Measurements from ENCODE around the gene LPO.

Gene LPO

GRCh38 chr17:58291246-58291645 is 52.9 kb downstream of the LPO start:
- Histone ChIP-seq H3K27me3 (ENCODE audit: control insufficient read depth in 1 of 2, insufficient read depth in 2 of 2, low read length in 2 of 2) (peaks cover 0 to 2% of the 10 kb centered on the region in 2 donors), H3K36me3 (ENCODE audit: control insufficient read depth in 2 of 2, insufficient read depth in 2 of 2, low read length in 2 of 2) (no peaks in the 10 kb centered on the region)

GRCh38 chr17:58294034-58294433 is 55.6 kb downstream of the LPO start:
- Histone ChIP-seq H3K27ac (ENCODE audit: low read length) (no peak overlapping the region), H3K27me3 (ENCODE audit: control insufficient read depth in 1 of 2, insufficient read depth in 2 of 2, low read length in 2 of 2) (peaks cover 0 to 2% of the 10 kb centered on the region in 2 donors), H3K4me3 (ENCODE audit: low read length in 2 of 2) (no peak overlapping the region), H3K4me1 (ENCODE audit: control insufficient read depth, insufficient read depth, low read length) (no peaks in the 10 kb centered on the region), H3K9me3 (ENCODE audit: control insufficient read depth in 2 of 2, low read length in 2 of 2) (peaks cover 0 to 3% of the 10 kb centered on the region in 2 donors), H3K36me3 (ENCODE audit: control insufficient read depth in 2 of 2, insufficient read depth in 2 of 2, low read length in 2 of 2) (no peaks in the 10 kb centered on the region), H3K9ac (ENCODE audit: low read length in 2 of 2) (no peak overlapping the region)

More at GRCh38 chr17:58291246-58291645, 52.9 kb downstream of the LPO start:
- H3K27ac ChIP-seq (ENCODE audit: low read length), result no peak overlapping the region
- H3K4me1 ChIP-seq (ENCODE audit: control insufficient read depth, insufficient read depth, low read length), result no peaks in the 10 kb centered on the region
- H3K4me3 ChIP-seq (ENCODE audit: low read length in 2 of 2), result no peak overlapping the region
- H3K9me3 ChIP-seq (ENCODE audit: control insufficient read depth in 2 of 2, low read length in 2 of 2), result peaks cover 0 to 3% of the 10 kb centered on the region in 2 donors
- H3K9ac ChIP-seq (ENCODE audit: low read length in 2 of 2), result no peak overlapping the region

- Histone ChIP-seq H3K27me3 (ENCODE audit: control insufficient read depth in 1 of 2, insufficient read depth in 2 of 2, low read length in 2 of 2) (no peaks in the 10 kb centered on the region), H3K9me3 (ENCODE audit: control insufficient read depth in 2 of 2, low read length in 2 of 2) (no peaks in the 10 kb centered on the region), H3K27ac (ENCODE audit: low read length) (no peak overlapping the region), H3K4me3 (ENCODE audit: low read length in 2 of 2) (no peak overlapping the region), H3K9ac (ENCODE audit: low read length in 2 of 2) (no peak overlapping the region), H3K4me1 (ENCODE audit: control insufficient read depth, insufficient read depth, low read length) (no peaks in the 10 kb centered on the region), H3K36me3 (ENCODE audit: control insufficient read depth in 2 of 2, insufficient read depth in 2 of 2, low read length in 2 of 2) (no peaks in the 10 kb centered on the region)
Observed at GRCh38 chr17:58300336-58300735, 62.0 kb downstream of the LPO start.

GRCh38 chr17:58301504-58302150 is 63.2 kb downstream of the LPO start:
- Histone ChIP-seq H3K27ac (ENCODE audit: low read length) (no peak overlapping the region), H3K36me3 (ENCODE audit: control insufficient read depth in 2 of 2, insufficient read depth in 2 of 2, low read length in 2 of 2) (no peaks in the 10 kb centered on the region), H3K4me1 (ENCODE audit: control insufficient read depth, insufficient read depth, low read length) (no peaks in the 10 kb centered on the region), H3K9ac (ENCODE audit: low read length in 2 of 2) (no peak overlapping the region), H3K4me3 (ENCODE audit: low read length in 2 of 2) (no peak overlapping the region), H3K27me3 (ENCODE audit: control insufficient read depth in 1 of 2, insufficient read depth in 2 of 2, low read length in 2 of 2) (no peaks in the 10 kb centered on the region), H3K9me3 (ENCODE audit: control insufficient read depth in 2 of 2, low read length in 2 of 2) (no peaks in the 10 kb centered on the region)

- no peak overlapping the region for H3K9ac ChIP-seq (ENCODE audit: low read length in 2 of 2)
- H3K9me3 ChIP-seq (ENCODE audit: control insufficient read depth in 2 of 2, low read length in 2 of 2), result no peaks in the 10 kb centered on the region
- no peaks in the 10 kb centered on the region for H3K27me3 ChIP-seq (ENCODE audit: control insufficient read depth in 1 of 2, insufficient read depth in 2 of 2, low read length in 2 of 2)
- H3K27ac ChIP-seq (ENCODE audit: low read length), result no peak overlapping the region
- peaks cover 0 to 2% of the 10 kb centered on the region in 2 donors for H3K36me3 ChIP-seq (ENCODE audit: control insufficient read depth in 2 of 2, insufficient read depth in 2 of 2, low read length in 2 of 2)
- H3K4me1 ChIP-seq (ENCODE audit: control insufficient read depth, insufficient read depth, low read length), result no peaks in the 10 kb centered on the region
- no peak overlapping the region for H3K4me3 ChIP-seq (ENCODE audit: low read length in 2 of 2)
Observed at GRCh38 chr17:58302171-58302918, 64.0 kb downstream of the LPO start.

GRCh38 chr17:58302919-58303585 is 64.7 kb downstream of the LPO start:
- peaks cover 0 to 6% of the 10 kb centered on the region in 2 donors for H3K36me3 ChIP-seq (ENCODE audit: control insufficient read depth in 2 of 2, insufficient read depth in 2 of 2, low read length in 2 of 2)
- no peaks in the 10 kb centered on the region for H3K27me3 ChIP-seq (ENCODE audit: control insufficient read depth in 1 of 2, insufficient read depth in 2 of 2, low read length in 2 of 2)
- H3K9ac ChIP-seq (ENCODE audit: low read length in 2 of 2), result no peak overlapping the region
- H3K4me3 ChIP-seq (ENCODE audit: low read length in 2 of 2), result no peak overlapping the region
- H3K9me3 ChIP-seq (ENCODE audit: control insufficient read depth in 2 of 2, low read length in 2 of 2), result no peaks in the 10 kb centered on the region
- no peaks in the 10 kb centered on the region for H3K4me1 ChIP-seq (ENCODE audit: control insufficient read depth, insufficient read depth, low read length)
- no peak overlapping the region for H3K27ac ChIP-seq (ENCODE audit: low read length)

GRCh38 chr17:58303971-58304749 is 65.8 kb downstream of the LPO start:
- no peak overlapping the region for H3K9ac ChIP-seq (ENCODE audit: low read length in 2 of 2)
- no peak overlapping the region for H3K27ac ChIP-seq (ENCODE audit: low read length)
- H3K36me3 ChIP-seq (ENCODE audit: control insufficient read depth in 2 of 2, insufficient read depth in 2 of 2, low read length in 2 of 2), result peaks cover 0 to 6% of the 10 kb centered on the region in 2 donors
- H3K27me3 ChIP-seq (ENCODE audit: control insufficient read depth in 1 of 2, insufficient read depth in 2 of 2, low read length in 2 of 2), result no peaks in the 10 kb centered on the region
- H3K4me3 ChIP-seq (ENCODE audit: low read length in 2 of 2), result no peak overlapping the region
- H3K9me3 ChIP-seq (ENCODE audit: control insufficient read depth in 2 of 2, low read length in 2 of 2), result no peaks in the 10 kb centered on the region
- H3K4me1 ChIP-seq (ENCODE audit: control insufficient read depth, insufficient read depth, low read length), result no peaks in the 10 kb centered on the region

GRCh38 chr17:58304750-58305486 is 66.5 kb downstream of the LPO start:
- Histone ChIP-seq H3K4me3 (ENCODE audit: low read length in 2 of 2) (no peak overlapping the region), H3K27me3 (ENCODE audit: control insufficient read depth in 1 of 2, insufficient read depth in 2 of 2, low read length in 2 of 2) (no peaks in the 10 kb centered on the region), H3K27ac (ENCODE audit: low read length) (no peak overlapping the region), H3K4me1 (ENCODE audit: control insufficient read depth, insufficient read depth, low read length) (no peaks in the 10 kb centered on the region), H3K36me3 (ENCODE audit: control insufficient read depth in 2 of 2, insufficient read depth in 2 of 2, low read length in 2 of 2) (peaks cover 0 to 6% of the 10 kb centered on the region in 2 donors), H3K9ac (ENCODE audit: low read length in 2 of 2) (no peak overlapping the region), H3K9me3 (ENCODE audit: control insufficient read depth in 2 of 2, low read length in 2 of 2) (no peaks in the 10 kb centered on the region)

GRCh38 chr17:58305626-58306025 is 67.2 kb downstream of the LPO start:
- no peak overlapping the region for H3K27ac ChIP-seq (ENCODE audit: low read length)
- H3K36me3 ChIP-seq (ENCODE audit: control insufficient read depth in 2 of 2, insufficient read depth in 2 of 2, low read length in 2 of 2), result peaks cover 0 to 6% of the 10 kb centered on the region in 2 donors

More at GRCh38 chr17:58305626-58306025, 67.2 kb downstream of the LPO start:
- no peaks in the 10 kb centered on the region for H3K27me3 ChIP-seq (ENCODE audit: control insufficient read depth in 1 of 2, insufficient read depth in 2 of 2, low read length in 2 of 2)
- no peaks in the 10 kb centered on the region for H3K9me3 ChIP-seq (ENCODE audit: control insufficient read depth in 2 of 2, low read length in 2 of 2)
- H3K4me3 ChIP-seq (ENCODE audit: low read length in 2 of 2), result no peak overlapping the region
- H3K4me1 ChIP-seq (ENCODE audit: control insufficient read depth, insufficient read depth, low read length), result no peaks in the 10 kb centered on the region
- no peak overlapping the region for H3K9ac ChIP-seq (ENCODE audit: low read length in 2 of 2)

Measured in stomach smooth muscle (tissue), 2 donors.